HepG2 (cell line): ENCODE results near the gene TNKS1BP1. TPM values are rescaled to one million over a fixed set of nuclear protein-coding genes. Genes with fewer than 3 reads are reported as not detected.

Experiments used
- ARID5B ChIP-seq: IDR thresholded peaks from 2 replicates; pipeline ENCODE4 v1.4.0; 2020; ENCODE audit warnings: mild to moderate bottlenecking, missing genetic modification reagents
- BATF2 ChIP-seq: sonication (generic); formaldehyde crosslinking; IDR thresholded peaks from 2 replicates; pipeline ENCODE4 v1.8.0; 2022; ENCODE audit warnings: mild to moderate bottlenecking, missing genetic modification reagents, moderate library complexity
- FOXO1 ChIP-seq: sonication (generic); formaldehyde crosslinking; IDR thresholded peaks from 2 replicates; pipeline ENCODE4 v1.4.0; 2020; ENCODE audit warnings: missing genetic modification reagents
- HDAC2 ChIP-seq: sonication (generic); formaldehyde crosslinking; IDR thresholded peaks from 2 replicates; pipeline ENCODE4 v1.4.0; 2020; ENCODE audit warnings: missing genetic modification reagents
- HMGXB4 ChIP-seq, 2 experiments: sonication (generic) in 1 of 2; formaldehyde crosslinking in 1 of 2; IDR thresholded peaks; 2 replicates each; pipeline versions ENCODE4 v1.4.0 to v1.6.1; 2018 to 2020; ENCODE audit warnings: missing genetic modification reagents in 2 of 2, borderline replicate concordance in 1 of 2, low read depth in 1 of 2, mild to moderate bottlenecking in 1 of 2, missing biosample characterization in 1 of 2
- HNF1B ChIP-seq: sonication (generic); formaldehyde crosslinking; IDR thresholded peaks from 2 replicates; pipeline ENCODE4 v1.5.1; 2020; ENCODE audit warnings: mild to moderate bottlenecking, moderate library complexity, missing genetic modification reagents
- MED13 ChIP-seq: sonication (generic); formaldehyde crosslinking; IDR thresholded peaks from 2 replicates; pipeline ENCODE4 v1.5.0; 2020; ENCODE audit warnings: missing genetic modification reagents
- MNT ChIP-seq: fragments of 450-650 bp; IDR thresholded peaks from 2 replicates; pipeline ENCODE4 v1.6.1; 2016
- MXD1 ChIP-seq: sonication (generic); formaldehyde crosslinking; IDR thresholded peaks from 2 replicates; pipeline ENCODE4 v1.4.0; 2020; ENCODE audit warnings: mild to moderate bottlenecking, missing genetic modification reagents
- NR2C2 ChIP-seq: sonication (generic); formaldehyde crosslinking; IDR thresholded peaks from 2 replicates; pipeline ENCODE4 v1.4.0; 2020; ENCODE audit warnings: missing genetic modification reagents, mild to moderate bottlenecking, moderate library complexity, borderline replicate concordance
- PHF8 ChIP-seq: sonication (generic); formaldehyde crosslinking; IDR thresholded peaks from 2 replicates; pipeline ENCODE4 v1.5.0; 2020; ENCODE audit warnings: missing genetic modification reagents
- ZNF160 ChIP-seq: sonication (generic); formaldehyde crosslinking; IDR thresholded peaks from 2 replicates; pipeline ENCODE4 v1.8.0; 2022; ENCODE audit warnings: mild to moderate bottlenecking, inconsistent platforms, missing genetic modification reagents
- ZNF547 ChIP-seq: sonication (generic); formaldehyde crosslinking; IDR thresholded peaks from 2 replicates; pipeline ENCODE4 v1.5.1; 2020; ENCODE audit warnings: mild to moderate bottlenecking, missing genetic modification reagents
- ZNF580 ChIP-seq: IDR thresholded peaks from 2 replicates; pipeline ENCODE4 v1.6.1; 2016; ENCODE audit warnings: low read depth, borderline replicate concordance
- ZNF768 ChIP-seq: sonication (generic); formaldehyde crosslinking; IDR thresholded peaks from 2 replicates; pipeline ENCODE4 v1.4.0; 2020; ENCODE audit warnings: missing genetic modification reagents
- ZNF879 ChIP-seq: sonication (generic); formaldehyde crosslinking; IDR thresholded peaks from 2 replicates; pipeline ENCODE4 v1.8.1; 2023; ENCODE audit warnings: missing genetic modification reagents
- ZNF883 ChIP-seq: sonication (generic); formaldehyde crosslinking; IDR thresholded peaks from 2 replicates; pipeline ENCODE4 v1.5.1; 2020; ENCODE audit warnings: mild to moderate bottlenecking, missing genetic modification reagents; ENCODE audit errors: not compliant biosample characterization
- polyA plus RNA-seq, 8 experiments: library from polyadenylated mRNA; depleted of rRNA in 3 of 8; stranded (reverse) in 7 of 8; unstranded in 1 of 8; fragments of >200 nt; fragmentation: Illumina TruSeq in 4 of 8; extraction: Trizol in 4 of 8; gene quantifications; 2 replicates each; pipeline versions ENCODE4 v1.2.1 to v1.2.3, GENCODE V29; 2011 to 2016; ENCODE audit warnings: low read depth in 4 of 8, missing spikeins in 1 of 8, mixed read lengths in 1 of 8; ENCODE audit not compliant: insufficient read depth in 1 of 8
- total RNA-seq, 5 experiments: library from RNA; depleted of rRNA; stranded (reverse); fragments of >200 nt; fragmentation: Illumina TruSeq; extraction: Trizol; gene quantifications; 2 replicates each; pipeline ENCODE4 v1.2.3, GENCODE V29; 2016; ENCODE audit warnings: low read depth in 1 of 5

TNKS1BP1 gene
- total and polyA plus RNA-seq, 2 of the 13 experiments (the other 11 are each of a cell fraction or from before 2014, with no cell fraction given) = 13.7 to 15.0 TPM

GRCh38 chr11:57335343-57336110 lies 10.8 kb upstream of the TNKS1BP1 start, which contains the start of gene SSRP1 (continued):
- peak; percentile 30; the same call in 1 of the 2 replicates for TF ChIP-seq ARID5B (CRISPR knock-in tag)
- TF ChIP-seq MXD1 (CRISPR knock-in tag) = peak; percentile 59
- TF ChIP-seq NR2C2 = 0 out of 2 replicates have a peak, but pooled peaks have one; percentile 37
- TF ChIP-seq HDAC2 = peak; percentile 39; the same call in 1 of the 2 replicates
- TF ChIP-seq PHF8 (CRISPR knock-in tag) = peak; percentile 65
- no peak for TF ChIP-seq HNF1B (CRISPR knock-in tag)
- TF ChIP-seq MNT = no peak
- TF ChIP-seq ZNF547 (CRISPR knock-in tag) = 0 out of 2 replicates have a peak, but pooled peaks have one; percentile 21
- peak; percentile 60 to 65; a peak in 2 of 4 replicates for TF ChIP-seq HMGXB4 (CRISPR knock-in tag; IDR thresholded peaks at IDR 0.05; ENCODE audit: borderline replicate concordance in 1 of 2, low read depth in 1 of 2)
- TF ChIP-seq ZNF879 = no peak
- TF ChIP-seq BATF2 = 0 out of 2 replicates have a peak, but pooled peaks have one; percentile 62
- TF ChIP-seq FOXO1 = peak; percentile 48
- TF ChIP-seq ZNF580 = peak; percentile 4; the same call in 1 of the 2 replicates
- TF ChIP-seq ZNF883 (CRISPR knock-in tag) = peak; percentile 54
- TF ChIP-seq MED13 (CRISPR knock-in tag) = 0 out of 2 replicates have a peak, but pooled peaks have one; percentile 33
- 0 out of 2 replicates have a peak, but pooled peaks have one; percentile 11 for TF ChIP-seq ZNF768 (CRISPR knock-in tag)
- TF ChIP-seq ZNF160 (CRISPR knock-in tag) = no peak
